A172 (cell line): ENCODE results near the gene MRAS. TPM values are rescaled to one million over a fixed set of nuclear protein-coding genes. Genes with fewer than 3 reads are reported as not detected.
"Not testable (repeated sequence)": the region's sequence is repeated elsewhere in the genome, so short reads cannot be mapped to it uniquely, and the experiment has no call there.

Experiments
- DNase-seq: peaks from one replicate; pipeline ENCODE4 v3.0.0-alpha.2; 2015; ENCODE audit warnings: low spot score
- total RNA-seq: library from RNA; depleted of rRNA; stranded (reverse); fragments of >200 nt; shearing (Covaris generic); gene quantifications from 2 replicates; pipeline ENCODE4 v1.2.3, GENCODE V29; 2014

MRAS gene
- total RNA-seq, 1 experiment from 2014 or later: 72.2 TPM

GRCh38 chr3:138367326-138367850, 19.0 kb downstream of the MRAS start:
- no peak for DNase-seq

- no peak for DNase-seq
Measured at GRCh38 chr3:138367911-138368310, 19.5 kb downstream of the MRAS start.

GRCh38 chr3:138369151-138369900, 20.9 kb downstream of the MRAS start:
- DNase-seq: no peak

- no peak for DNase-seq
Measured at GRCh38 chr3:138370321-138370720, 21.9 kb downstream of the MRAS start.

- DNase-seq: no peak
Measured at GRCh38 chr3:138371070-138371965, 22.9 kb downstream of the MRAS start.

- DNase-seq: no peak
Measured at GRCh38 chr3:138373087-138373735, 24.8 kb downstream of the MRAS start.

GRCh38 chr3:138373736-138374094, 25.3 kb downstream of the MRAS start:
- DNase-seq: no peak

- no peak for DNase-seq
Measured at GRCh38 chr3:138374573-138375134, 26.3 kb downstream of the MRAS start.

GRCh38 chr3:138375447-138375846, 27.1 kb downstream of the MRAS start:
- no peak for DNase-seq

- DNase-seq: no peak
Measured at GRCh38 chr3:138376663-138377062, 28.3 kb downstream of the MRAS start.

GRCh38 chr3:138377212-138377611, 28.8 kb downstream of the MRAS start:
- not testable (repeated sequence) for DNase-seq

- no peak for DNase-seq
Measured at GRCh38 chr3:138377804-138378203, 29.4 kb downstream of the MRAS start.

GRCh38 chr3:138378331-138378730, 30.0 kb downstream of the MRAS start:
- no peak for DNase-seq

GRCh38 chr3:138378990-138379389, 30.6 kb downstream of the MRAS start:
- DNase-seq: no peak

GRCh38 chr3:138381413-138381901, 33.1 kb downstream of the MRAS start:
- DNase-seq: no peak

GRCh38 chr3:138381950-138382715, 33.8 kb downstream of the MRAS start:
- DNase-seq: no peak

- no peak for DNase-seq
Measured at GRCh38 chr3:138383715-138384465, 35.5 kb downstream of the MRAS start.

GRCh38 chr3:138384531-138384930, 36.2 kb downstream of the MRAS start:
- no peak for DNase-seq

GRCh38 chr3:138384976-138385375, 36.6 kb downstream of the MRAS start:
- no peak for DNase-seq

- no peak for DNase-seq
Measured at GRCh38 chr3:138389144-138389601, 40.8 kb downstream of the MRAS start.
